Measurements from ENCODE around the gene SUPT20HL1. TPM values are rescaled to one million over a fixed set of nuclear protein-coding genes. Genes with fewer than 3 reads are reported as not detected.
A peak's percentile ranks its signal among the peaks of the same experiment; 100 is the strongest.

Gene SUPT20HL1
- total RNA-seq, 2 experiments from 2014 or later: not detected

DNA sequence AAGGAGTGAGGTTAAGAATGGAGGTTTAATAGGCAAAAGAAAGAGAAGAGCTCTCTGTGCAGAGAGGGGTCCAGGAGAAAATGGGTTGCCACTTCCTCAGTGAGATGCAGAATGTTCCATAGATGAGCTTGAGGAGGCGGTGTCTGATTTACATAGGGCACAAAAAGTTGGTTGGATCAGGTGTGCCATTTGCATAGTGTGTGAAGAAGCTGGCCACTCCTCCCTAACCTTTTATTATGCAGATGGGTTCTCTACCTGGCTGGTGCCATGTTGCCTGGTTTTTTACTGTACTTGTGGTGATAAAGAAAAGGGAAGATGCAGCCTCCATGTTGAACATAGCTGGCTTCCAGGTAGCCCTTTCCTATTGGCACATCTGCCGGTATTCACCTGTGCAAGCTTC is 27.3 kb downstream of the SUPT20HL1 start:
- H3K4me1 Mint-ChIP-seq (ENCODE audit: low read depth): no peaks in the 10 kb centered on the region
- H3K36me3 Mint-ChIP-seq: no peaks in the 10 kb centered on the region
- intact Hi-C loops (cut with micrococcal nuclease): no loop called here
- H3K9me3 Mint-ChIP-seq: no peaks in the 10 kb centered on the region
- ChIA-PET POLR2A (no interaction called here), CTCF (interaction anchor here (1.0 to 2.2 kb wide), 3 partner anchors 16 to 175 kb away, joined by 3 to 9 read pairs (median 4); no protein-coding TSS in a partner anchor)
- peaks cover 6% of the 10 kb centered on the region for H3K27me3 Mint-ChIP-seq
- H3K4me3 Mint-ChIP-seq: no peak overlapping the region
- no peak overlapping the region for H3K27ac Mint-ChIP-seq
- DNase-seq: no peak

DNA sequence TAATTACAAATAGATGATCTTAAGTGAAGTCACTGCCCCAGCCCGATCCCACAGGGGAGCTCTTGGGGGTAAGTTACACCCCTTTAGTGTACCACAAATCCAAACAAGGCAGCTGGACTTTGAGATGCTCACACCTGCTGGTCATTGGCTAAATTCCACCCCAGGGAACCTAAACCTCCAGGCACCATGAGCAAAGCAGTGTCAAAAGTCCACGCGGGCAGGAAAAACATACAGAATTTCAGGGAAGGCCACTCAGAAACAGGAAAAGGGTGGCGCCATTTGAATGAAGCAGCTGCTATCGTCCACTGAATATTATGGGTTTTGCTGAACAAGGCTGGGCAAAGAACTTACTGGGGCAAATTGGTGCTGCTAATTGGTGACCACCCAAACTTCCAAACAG is 30.9 kb downstream of the SUPT20HL1 start:
- DNase-seq: no peak
- CTCF ChIA-PET: interaction anchor here (1.1 to 1.8 kb wide), 2 partner anchors 21 to 107 kb away, joined by 3 to 5 read pairs; no protein-coding TSS in a partner anchor
- Mint-ChIP-seq H3K4me3 (no peak overlapping the region), H3K9me3 (no peaks in the 10 kb centered on the region), H3K27me3 (peaks cover 5% of the 10 kb centered on the region), H3K27ac (no peak overlapping the region), H3K4me1 (ENCODE audit: low read depth) (no peaks in the 10 kb centered on the region), H3K36me3 (no peaks in the 10 kb centered on the region)
- POLR2A ChIA-PET: no interaction called here
- intact Hi-C loops (cut with micrococcal nuclease): no loop called here

GRCh38 chrX:24391843-24392242 is 31.4 kb downstream of the SUPT20HL1 start:
- H3K27me3 Mint-ChIP-seq: peaks cover 5% of the 10 kb centered on the region
- intact Hi-C loops (cut with micrococcal nuclease): no loop called here
- no peaks in the 10 kb centered on the region for H3K4me1 Mint-ChIP-seq (ENCODE audit: low read depth)
- H3K9me3 Mint-ChIP-seq: no peaks in the 10 kb centered on the region
- ChIA-PET POLR2A (no interaction called here), CTCF (no interaction called here)
- H3K36me3 Mint-ChIP-seq: no peaks in the 10 kb centered on the region
- no peak overlapping the region for H3K4me3 Mint-ChIP-seq
- no peak for DNase-seq
- H3K27ac Mint-ChIP-seq: no peak overlapping the region

- POLR2A ChIA-PET: no interaction called here
- H3K27me3 Mint-ChIP-seq: peaks cover 5% of the 10 kb centered on the region
- no peak overlapping the region for H3K27ac Mint-ChIP-seq
- no peak for DNase-seq
- no peak overlapping the region for H3K4me3 Mint-ChIP-seq
- H3K36me3 Mint-ChIP-seq: no peaks in the 10 kb centered on the region
- no peaks in the 10 kb centered on the region for H3K4me1 Mint-ChIP-seq (ENCODE audit: low read depth)
- H3K9me3 Mint-ChIP-seq: no peaks in the 10 kb centered on the region
- intact Hi-C loops (cut with micrococcal nuclease): no loop called here
- CTCF ChIA-PET: interaction anchor here (1.4 to 9.2 kb wide), 2 partner anchors 21 to 106 kb away, joined by 3 to 168 read pairs; no protein-coding TSS in a partner anchor
Observed at GRCh38 chrX:24392709-24393108, 32.3 kb downstream of the SUPT20HL1 start.

GRCh38 chrX:24395775-24396174 is 35.3 kb downstream of the SUPT20HL1 start:
- peaks cover 2% of the 10 kb centered on the region for H3K27me3 Mint-ChIP-seq
- peak; percentile 39 for DNase-seq
- H3K27ac Mint-ChIP-seq: no peak overlapping the region
- H3K36me3 Mint-ChIP-seq: no peaks in the 10 kb centered on the region
- H3K9me3 Mint-ChIP-seq: no peaks in the 10 kb centered on the region
- no peak overlapping the region for H3K4me3 Mint-ChIP-seq
- intact Hi-C loops (cut with micrococcal nuclease): loop anchor here (1.0 to 5.0 kb wide), 3 partner anchors 104 to 166 kb away; no protein-coding TSS in a partner anchor
- ChIA-PET POLR2A (no interaction called here), CTCF (interaction anchor here (0.6 to 9.2 kb wide), 20 partner anchors 9 to 748 kb away, joined by 3 to 168 read pairs (median 3); no protein-coding TSS in a partner anchor)
- no peaks in the 10 kb centered on the region for H3K4me1 Mint-ChIP-seq (ENCODE audit: low read depth)

- Mint-ChIP-seq H3K36me3 (no peaks in the 10 kb centered on the region), H3K4me3 (no peak overlapping the region), H3K27me3 (peaks cover 2% of the 10 kb centered on the region), H3K9me3 (no peaks in the 10 kb centered on the region), H3K27ac (no peak overlapping the region), H3K4me1 (ENCODE audit: low read depth) (no peaks in the 10 kb centered on the region)
- intact Hi-C loops (cut with micrococcal nuclease): loop anchor here (5.0 kb wide), 1 partner anchor 116 kb away; no protein-coding TSS in a partner anchor
- DNase-seq: no peak
- POLR2A ChIA-PET: no interaction called here
- CTCF ChIA-PET: interaction anchor here (0.6 to 9.2 kb wide), 22 partner anchors 9 to 748 kb away, joined by 3 to 168 read pairs (median 3); no protein-coding TSS in a partner anchor
Observed at GRCh38 chrX:24396236-24396930, 35.9 kb downstream of the SUPT20HL1 start.

GRCh38 chrX:24396931-24397279 is 36.5 kb downstream of the SUPT20HL1 start:
- no peak overlapping the region for H3K27ac Mint-ChIP-seq
- POLR2A ChIA-PET: no interaction called here
- no peaks in the 10 kb centered on the region for H3K36me3 Mint-ChIP-seq
- H3K4me1 Mint-ChIP-seq (ENCODE audit: low read depth): no peaks in the 10 kb centered on the region
- CTCF ChIA-PET: interaction anchor here (0.8 to 9.2 kb wide), 7 partner anchors 14 to 298 kb away, joined by 3 to 168 read pairs (median 5); no protein-coding TSS in a partner anchor
- H3K9me3 Mint-ChIP-seq: no peaks in the 10 kb centered on the region
- intact Hi-C loops (cut with micrococcal nuclease): loop anchor here (5.0 kb wide), 1 partner anchor 115 kb away; no protein-coding TSS in a partner anchor
- DNase-seq: no peak
- peaks cover 2% of the 10 kb centered on the region for H3K27me3 Mint-ChIP-seq
- H3K4me3 Mint-ChIP-seq: no peak overlapping the region

- H3K9me3 Mint-ChIP-seq: no peaks in the 10 kb centered on the region
- intact Hi-C loops (cut with micrococcal nuclease): loop anchor here (5.0 kb wide), 1 partner anchor 114 kb away; no protein-coding TSS in a partner anchor
- H3K4me3 Mint-ChIP-seq: no peak overlapping the region
- no peaks in the 10 kb centered on the region for H3K4me1 Mint-ChIP-seq (ENCODE audit: low read depth)
- ChIA-PET CTCF (interaction anchor here (9.2 kb wide), 1 partner anchor 100 kb away, joined by 168 read pairs; no protein-coding TSS in a partner anchor), POLR2A (no interaction called here)
- no peak for DNase-seq
- no peaks in the 10 kb centered on the region for H3K27me3 Mint-ChIP-seq
- no peak overlapping the region for H3K27ac Mint-ChIP-seq
- no peaks in the 10 kb centered on the region for H3K36me3 Mint-ChIP-seq
Observed at GRCh38 chrX:24398766-24399165, 38.3 kb downstream of the SUPT20HL1 start.

DNA sequence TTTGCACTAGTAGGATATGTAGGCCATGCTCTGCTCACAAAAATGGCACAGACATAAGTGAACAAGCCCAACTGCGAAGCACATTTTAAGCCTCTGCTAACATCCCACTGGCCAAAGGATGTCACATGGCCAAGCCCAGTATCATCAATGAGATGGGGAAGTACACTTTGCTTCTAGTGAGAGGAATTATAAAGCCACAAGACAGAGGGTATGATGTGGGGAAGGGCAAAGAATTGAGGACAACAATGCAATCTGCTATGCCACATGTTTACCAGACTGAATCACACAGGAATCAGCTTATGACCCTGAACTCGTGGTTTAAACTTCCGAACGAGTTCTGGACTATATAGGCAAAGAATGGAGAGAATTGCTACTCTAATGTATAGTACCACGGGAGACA is 39.1 kb downstream of the SUPT20HL1 start:
- no peak for DNase-seq
- ChIA-PET POLR2A (no interaction called here), CTCF (interaction anchor here (0.8 to 9.2 kb wide), 2 partner anchors 11 to 99 kb away, joined by 3 to 168 read pairs; no protein-coding TSS in a partner anchor)
- no peaks in the 10 kb centered on the region for H3K9me3 Mint-ChIP-seq
- no peaks in the 10 kb centered on the region for H3K4me1 Mint-ChIP-seq (ENCODE audit: low read depth)
- H3K27me3 Mint-ChIP-seq: no peaks in the 10 kb centered on the region
- no peaks in the 10 kb centered on the region for H3K36me3 Mint-ChIP-seq
- H3K27ac Mint-ChIP-seq: no peak overlapping the region
- intact Hi-C loops (cut with micrococcal nuclease): loop anchor here (5.0 kb wide), 1 partner anchor 113 kb away; no protein-coding TSS in a partner anchor
- no peak overlapping the region for H3K4me3 Mint-ChIP-seq

DNA sequence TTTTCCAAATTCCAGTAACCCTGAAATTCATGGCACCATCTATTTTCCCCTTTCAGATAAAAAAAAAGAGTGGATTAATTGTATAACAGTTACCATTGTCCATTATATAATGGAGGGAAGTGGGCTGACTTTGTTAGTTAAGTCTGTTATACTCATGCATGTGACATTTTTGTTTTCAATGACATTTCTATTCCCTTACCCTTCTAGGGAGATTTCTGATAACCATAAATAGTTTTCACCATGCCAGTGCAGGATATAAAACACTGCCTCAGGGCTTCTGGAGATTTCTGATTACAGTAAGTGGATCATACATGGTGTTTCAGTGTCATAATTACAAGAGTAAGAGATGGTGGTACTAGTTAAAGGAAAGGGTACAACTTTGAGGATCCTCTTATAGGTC is 45.5 kb downstream of the SUPT20HL1 start:
- no peaks in the 10 kb centered on the region for H3K36me3 Mint-ChIP-seq
- POLR2A ChIA-PET: no interaction called here
- no peak overlapping the region for H3K4me3 Mint-ChIP-seq
- H3K27ac Mint-ChIP-seq: no peak overlapping the region
- no peaks in the 10 kb centered on the region for H3K9me3 Mint-ChIP-seq
- no peak for DNase-seq
- no peaks in the 10 kb centered on the region for H3K4me1 Mint-ChIP-seq (ENCODE audit: low read depth)
- CTCF ChIA-PET: no interaction called here
- no peaks in the 10 kb centered on the region for H3K27me3 Mint-ChIP-seq
- intact Hi-C loops (cut with micrococcal nuclease): no loop called here

Measured in activated CD4-positive, alpha-beta memory T cell treated with anti-CD3 and anti-CD28 coated beads for 36 hours (primary cell).